Uterus (tissue), 2 donors: ENCODE results near the gene RNF13.

ENCODE experiments used
- POLR2A ChIP-seq, 2 donors: fragments of 450-650 bp; IDR thresholded peaks; one replicate each; pipeline ENCODE4 v1.6.1; 2016; ENCODE audit warnings: antibody characterized with exemption in 2 of 2, mild to moderate bottlenecking in 1 of 2, moderate library complexity in 1 of 2
- TF ChIP-seq, protein P1 (sequence below), 4 experiments: fragments of 200-600 bp in 2 of 4; fragments of 450-650 bp in 2 of 4; sonication (generic) in 2 of 4; IDR thresholded peaks; one replicate each; pipeline ENCODE4 v1.5.1; 2016 to 2019; ENCODE audit warnings: antibody characterized with exemption in 4 of 4, mild to moderate bottlenecking in 2 of 4, moderate library complexity in 1 of 4

DNA sequence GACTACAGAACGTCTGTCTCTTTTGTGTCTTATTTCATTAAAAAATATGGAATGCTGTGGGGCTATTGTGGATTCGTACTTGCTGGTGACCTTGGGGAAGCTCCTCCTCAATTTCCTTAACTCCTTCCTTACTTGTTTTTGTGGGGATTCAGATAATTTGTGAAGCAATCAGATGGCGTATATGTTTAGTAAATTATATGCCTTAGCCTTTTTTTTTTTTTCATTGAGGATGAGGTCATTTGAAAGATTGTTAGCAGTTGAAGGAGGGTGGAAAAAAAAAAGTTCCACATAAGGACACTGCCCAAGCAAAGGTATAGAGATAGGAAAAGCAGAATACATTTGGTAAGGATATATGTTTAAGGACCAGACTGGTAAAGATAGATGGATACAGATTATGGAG lies 3.3 kb downstream of the RNF13 start:
- TF ChIP-seq, protein P1, sequence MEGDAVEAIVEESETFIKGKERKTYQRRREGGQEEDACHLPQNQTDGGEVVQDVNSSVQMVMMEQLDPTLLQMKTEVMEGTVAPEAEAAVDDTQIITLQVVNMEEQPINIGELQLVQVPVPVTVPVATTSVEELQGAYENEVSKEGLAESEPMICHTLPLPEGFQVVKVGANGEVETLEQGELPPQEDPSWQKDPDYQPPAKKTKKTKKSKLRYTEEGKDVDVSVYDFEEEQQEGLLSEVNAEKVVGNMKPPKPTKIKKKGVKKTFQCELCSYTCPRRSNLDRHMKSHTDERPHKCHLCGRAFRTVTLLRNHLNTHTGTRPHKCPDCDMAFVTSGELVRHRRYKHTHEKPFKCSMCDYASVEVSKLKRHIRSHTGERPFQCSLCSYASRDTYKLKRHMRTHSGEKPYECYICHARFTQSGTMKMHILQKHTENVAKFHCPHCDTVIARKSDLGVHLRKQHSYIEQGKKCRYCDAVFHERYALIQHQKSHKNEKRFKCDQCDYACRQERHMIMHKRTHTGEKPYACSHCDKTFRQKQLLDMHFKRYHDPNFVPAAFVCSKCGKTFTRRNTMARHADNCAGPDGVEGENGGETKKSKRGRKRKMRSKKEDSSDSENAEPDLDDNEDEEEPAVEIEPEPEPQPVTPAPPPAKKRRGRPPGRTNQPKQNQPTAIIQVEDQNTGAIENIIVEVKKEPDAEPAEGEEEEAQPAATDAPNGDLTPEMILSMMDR (IDR thresholded peaks at IDR 0.05) = no peak
- no peak for TF ChIP-seq POLR2A (IDR thresholded peaks at IDR 0.05)
